Jurkat, Clone E6-1 (cell line): ENCODE measurements around the gene MCU. TPM values are rescaled to one million over a fixed set of nuclear protein-coding genes. Genes with fewer than 3 reads are reported as not detected.
"Not testable (repeated sequence)": the region's sequence is repeated elsewhere in the genome, so short reads cannot be mapped to it uniquely, and the experiment has no call there.

Source experiments
- DNase-seq: peaks from one replicate; pipeline ENCODE4 v3.0.0-alpha.2; 2011; ENCODE audit warnings: low read depth, low spot score
- H3K4me3 ChIP-seq: 2 replicates; pipeline ENCODE4 v1.5.1; 2011; ENCODE audit warnings: mild to moderate bottlenecking, low read length, control low read depth, moderate library complexity
- polyA plus RNA-seq: library from polyadenylated mRNA; unstranded; fragments of >200 nt; gene quantifications from one replicate; pipeline ENCODE4 v1.2.1, GENCODE V29; 2012; ENCODE audit warnings: missing spikeins; ENCODE audit not compliant: insufficient read length, insufficient read depth

The MCU gene
- 16.7 TPM for polyA plus RNA-seq

GRCh38 chr10:72691863-72692743 is at the start of gene MCU:
TSS of gene MCU (plus strand) at chr10:72692143. CDS start at chr10:72692152, 9 bp downstream.
- DNase-seq: peak; percentile 92
- H3K4me3 ChIP-seq: peak within 1 kb of the TSS; percentile 81

- H3K4me3 ChIP-seq: no peak overlapping the region
- DNase-seq: no peak
Observed at GRCh38 chr10:72642318-72642717, 49.6 kb upstream of the MCU start.

- no peak for DNase-seq
- no peak overlapping the region for H3K4me3 ChIP-seq
Observed at GRCh38 chr10:72645263-72645858, 46.6 kb upstream of the MCU start.

GRCh38 chr10:72646971-72647370 is 45.0 kb upstream of the MCU start:
- H3K4me3 ChIP-seq, DNase-seq: not testable (repeated sequence)

GRCh38 chr10:72648301-72648700 is 43.6 kb upstream of the MCU start:
- H3K4me3 ChIP-seq: no peak overlapping the region
- DNase-seq: no peak

- DNase-seq: no peak
- H3K4me3 ChIP-seq: no peak overlapping the region
Observed at GRCh38 chr10:72649291-72649690, 42.7 kb upstream of the MCU start.

GRCh38 chr10:72653383-72654096 is 38.4 kb upstream of the MCU start:
- no peak for DNase-seq
- H3K4me3 ChIP-seq: no peak overlapping the region

GRCh38 chr10:72654720-72655119 is 37.2 kb upstream of the MCU start:
- no peak overlapping the region for H3K4me3 ChIP-seq
- no peak for DNase-seq

GRCh38 chr10:72658696-72659400 is 33.1 kb upstream of the MCU start:
- no peak for DNase-seq
- no peak overlapping the region for H3K4me3 ChIP-seq

GRCh38 chr10:72659694-72660093 is 32.2 kb upstream of the MCU start:
- no peak overlapping the region for H3K4me3 ChIP-seq
- DNase-seq: no peak

GRCh38 chr10:72660220-72660619 is 31.7 kb upstream of the MCU start:
- DNase-seq: no peak
- no peak overlapping the region for H3K4me3 ChIP-seq

- DNase-seq: no peak
- no peak overlapping the region for H3K4me3 ChIP-seq
Observed at GRCh38 chr10:72661431-72661830, 30.5 kb upstream of the MCU start.

- H3K4me3 ChIP-seq: no peak overlapping the region
- no peak for DNase-seq
Observed at GRCh38 chr10:72663971-72664370, 28.0 kb upstream of the MCU start.

- H3K4me3 ChIP-seq: no peak overlapping the region
- no peak for DNase-seq
Observed at GRCh38 chr10:72665925-72666324, 26.0 kb upstream of the MCU start.

- H3K4me3 ChIP-seq: no peak overlapping the region
- DNase-seq: no peak
Observed at GRCh38 chr10:72667207-72667864, 24.6 kb upstream of the MCU start.

- no peak for DNase-seq
- no peak overlapping the region for H3K4me3 ChIP-seq
Observed at GRCh38 chr10:72673280-72673679, 18.7 kb upstream of the MCU start.

- DNase-seq: not testable (repeated sequence)
Observed at GRCh38 chr10:72674174-72674573, 17.8 kb upstream of the MCU start.

GRCh38 chr10:72679838-72680241 is 12.1 kb upstream of the MCU start:
- DNase-seq: no peak
- H3K4me3 ChIP-seq: no peak overlapping the region

More at GRCh38 chr10:72674174-72674573, 17.8 kb upstream of the MCU start:
- H3K4me3 ChIP-seq: not testable (repeated sequence)

GRCh38 chr10:72682638-72683037 is 9.3 kb upstream of the MCU start:
- H3K4me3 ChIP-seq: no peak overlapping the region
- DNase-seq: no peak
